HG03060 (cell line): ENCODE results near the gene TEAD1.

Experiments used
- ATAC-seq: cut with Tn5 transposase; IDR thresholded peaks from one replicate; pipeline ENCODE4 v1.9.1; 2021; ENCODE audit warnings: low read depth, moderate number of reproducible peaks; ENCODE audit not compliant: unreplicated experiment

Gene TEAD1

DNA sequence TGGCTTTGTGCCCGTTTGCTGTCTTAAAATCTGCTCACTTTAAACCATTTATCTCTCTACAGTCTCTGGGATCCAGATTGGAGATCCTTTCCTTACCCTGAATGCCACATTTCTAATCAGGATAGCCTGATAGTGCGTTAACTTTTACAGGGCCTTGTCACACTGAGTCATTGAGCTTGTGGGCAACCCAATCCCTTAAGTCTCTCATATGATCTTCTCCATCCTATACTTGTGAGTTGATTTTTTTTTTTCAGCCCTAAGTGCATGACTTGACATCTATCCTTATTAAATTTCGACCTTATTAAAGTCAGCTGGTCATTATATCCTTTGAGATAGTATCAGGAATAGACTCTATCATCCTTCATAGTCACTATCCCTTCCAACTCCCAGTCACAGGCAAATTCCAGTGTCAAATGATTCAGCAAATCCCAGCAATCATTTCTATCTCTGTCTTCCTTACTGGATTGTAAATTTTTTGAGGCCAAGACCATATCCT lies 57.7 kb downstream of the TEAD1 start:
- no peak for ATAC-seq

- ATAC-seq: no peak
Observed at GRCh38 chr11:12733091-12733490, 58.9 kb downstream of the TEAD1 start.

DNA sequence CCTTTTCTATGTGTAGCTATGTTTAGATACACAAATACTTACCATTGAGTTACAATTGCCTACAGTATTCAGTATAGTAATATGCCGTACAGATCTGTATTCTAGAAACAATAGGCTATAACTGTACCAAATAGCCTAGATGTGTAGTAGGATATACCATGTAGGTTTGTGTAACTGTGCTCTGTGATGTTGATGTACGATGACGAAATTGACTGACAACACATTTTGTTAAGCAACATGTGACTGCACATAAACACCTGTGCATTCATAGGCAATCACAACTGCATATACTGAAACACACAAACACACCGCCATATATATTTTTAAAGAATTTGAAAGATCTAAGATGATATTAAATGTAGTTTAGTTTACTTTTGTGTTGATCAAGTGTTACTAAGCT lies 60.4 kb downstream of the TEAD1 start:
- no peak for ATAC-seq

DNA sequence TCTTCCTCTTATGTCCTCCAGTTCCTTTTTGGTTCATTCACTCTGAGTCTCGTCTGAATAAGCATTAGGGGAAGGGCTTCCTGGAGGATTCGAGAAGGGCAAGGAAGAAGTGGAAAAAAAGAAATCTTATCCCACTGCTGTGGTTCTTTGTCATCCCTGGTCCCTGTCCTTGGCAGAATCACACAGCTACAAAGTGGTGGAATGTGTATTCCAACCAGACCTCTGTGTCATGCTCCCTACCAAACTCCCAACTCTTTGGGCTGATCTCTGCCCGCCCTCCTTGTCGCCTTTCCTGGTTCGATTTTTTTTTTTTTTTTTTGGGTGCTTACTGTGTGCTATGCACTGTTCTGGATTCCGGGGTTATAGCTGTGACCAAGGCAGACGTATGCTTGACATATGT lies 61.0 kb downstream of the TEAD1 start:
- no peak for ATAC-seq

GRCh38 chr11:12737024-12737423 lies 62.8 kb downstream of the TEAD1 start:
- ATAC-seq: no peak

DNA sequence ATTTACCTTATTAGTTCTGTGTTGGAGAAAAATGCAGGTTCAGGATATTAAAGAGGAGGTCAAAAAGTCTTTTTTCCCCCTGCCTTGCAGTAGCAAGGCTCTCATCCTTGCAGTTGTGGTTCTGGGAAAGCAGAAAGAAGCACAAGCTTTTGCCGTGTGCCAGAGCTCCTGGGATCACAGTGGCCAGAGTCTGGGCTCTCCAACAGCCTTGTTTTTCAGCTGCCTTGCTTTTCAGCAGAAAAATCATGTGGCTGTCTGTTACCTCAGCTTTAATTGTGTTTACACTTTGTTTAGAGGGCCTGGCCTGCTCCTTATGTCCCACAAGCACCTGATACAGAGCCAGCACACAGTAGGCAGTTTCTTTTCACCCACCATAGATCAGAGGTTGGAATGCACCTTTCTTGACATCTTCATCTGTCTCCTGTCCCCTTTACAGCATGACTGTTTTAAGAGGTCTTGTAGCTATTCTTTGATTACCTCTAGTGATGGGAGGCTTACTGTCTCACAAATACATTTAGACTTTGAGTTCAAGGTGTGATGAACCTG lies 67.5 kb downstream of the TEAD1 start:
- no peak for ATAC-seq

- no peak for ATAC-seq
Observed at GRCh38 chr11:12743834-12744449, 69.7 kb downstream of the TEAD1 start.

- no peak for ATAC-seq
Observed at GRCh38 chr11:12744826-12745502, 70.7 kb downstream of the TEAD1 start.

DNA sequence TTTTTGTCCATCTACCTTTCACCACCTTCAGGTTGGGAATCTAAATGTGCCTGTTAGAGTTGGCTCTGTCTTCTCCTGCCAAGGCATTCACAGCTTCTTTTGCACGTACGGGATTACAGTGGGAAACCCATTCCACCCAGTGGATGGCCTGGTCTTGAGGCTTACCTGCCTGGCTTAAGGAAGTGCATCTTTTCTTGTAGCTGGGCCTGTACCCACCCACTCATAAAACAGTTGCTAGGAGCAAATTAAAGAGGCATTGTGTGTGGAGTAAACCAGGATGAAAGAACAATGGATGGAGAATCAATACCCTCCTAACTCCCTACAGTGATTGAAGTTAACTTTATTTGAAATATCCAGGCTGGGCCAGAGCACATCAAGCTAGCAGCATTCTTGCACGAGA lies 71.6 kb downstream of the TEAD1 start:
- no peak for ATAC-seq

GRCh38 chr11:12746593-12747097 lies 72.4 kb downstream of the TEAD1 start:
- ATAC-seq: no peak

DNA sequence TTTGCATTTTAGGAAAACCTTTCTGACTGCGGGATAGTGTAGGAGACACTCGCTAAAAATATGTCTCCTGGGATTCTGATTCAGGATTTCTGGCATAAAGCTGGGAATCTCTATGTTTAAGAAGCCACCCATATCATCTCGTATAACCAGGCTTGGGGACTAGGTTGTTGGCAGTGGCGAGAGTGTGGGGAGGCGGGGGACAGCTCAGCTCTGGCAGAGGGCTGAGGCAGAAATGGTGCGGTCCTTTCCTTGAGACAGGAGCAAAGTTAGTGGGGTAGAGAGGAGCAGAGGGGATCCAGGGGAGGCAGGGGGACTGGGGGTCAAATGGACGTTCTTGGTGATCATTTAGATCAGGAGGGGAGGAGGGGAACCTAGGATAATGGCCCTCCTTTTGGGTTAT lies 74.3 kb downstream of the TEAD1 start:
- no peak for ATAC-seq

- ATAC-seq: no peak
Observed at GRCh38 chr11:12749442-12749841, 75.2 kb downstream of the TEAD1 start.

DNA sequence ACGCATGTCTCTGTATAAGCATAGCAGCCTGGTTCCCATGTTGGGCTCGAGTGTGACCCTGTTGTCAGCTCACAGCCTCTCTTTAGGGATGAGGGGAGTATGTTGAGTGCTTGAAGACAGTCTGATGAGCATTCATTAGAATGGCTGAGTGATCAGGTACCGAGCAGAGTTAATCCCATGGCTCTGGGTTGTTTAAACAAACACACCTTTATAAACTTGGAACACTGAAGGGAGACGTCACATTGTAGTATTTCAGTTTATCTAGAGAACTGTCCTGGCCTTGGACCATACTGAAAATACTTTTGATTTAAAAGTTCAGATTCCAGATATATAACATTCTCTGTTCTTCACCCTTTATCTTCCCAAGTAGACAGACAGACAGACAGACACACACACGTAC lies 76.0 kb downstream of the TEAD1 start:
- no peak for ATAC-seq

- ATAC-seq: no peak
Observed at GRCh38 chr11:12752868-12753524, 78.8 kb downstream of the TEAD1 start.

GRCh38 chr11:12754021-12754420 lies 79.8 kb downstream of the TEAD1 start:
- ATAC-seq: no peak

- no peak for ATAC-seq
Observed at GRCh38 chr11:12754582-12755234, 80.5 kb downstream of the TEAD1 start.

- no peak for ATAC-seq
Observed at GRCh38 chr11:12755510-12756453, 81.6 kb downstream of the TEAD1 start.

DNA sequence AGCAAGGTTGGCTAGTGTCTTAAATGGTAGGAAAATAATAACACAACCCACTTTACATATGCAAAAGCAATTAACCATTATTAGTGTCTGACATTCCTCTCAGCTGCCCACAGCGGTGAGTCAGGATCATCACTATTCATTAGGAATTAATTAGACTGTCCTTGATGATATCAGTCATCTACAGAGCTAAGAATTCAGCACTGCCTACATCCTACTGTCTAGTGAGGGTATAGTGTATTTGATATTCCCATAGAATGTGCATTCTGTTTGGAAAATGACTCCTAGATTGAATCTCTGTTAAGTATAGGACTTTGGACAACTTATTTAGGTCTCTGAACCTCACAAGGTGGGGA lies 82.2 kb downstream of the TEAD1 start:
- ATAC-seq: no peak

GRCh38 chr11:12756867-12757266 lies 82.6 kb downstream of the TEAD1 start:
- no peak for ATAC-seq

DNA sequence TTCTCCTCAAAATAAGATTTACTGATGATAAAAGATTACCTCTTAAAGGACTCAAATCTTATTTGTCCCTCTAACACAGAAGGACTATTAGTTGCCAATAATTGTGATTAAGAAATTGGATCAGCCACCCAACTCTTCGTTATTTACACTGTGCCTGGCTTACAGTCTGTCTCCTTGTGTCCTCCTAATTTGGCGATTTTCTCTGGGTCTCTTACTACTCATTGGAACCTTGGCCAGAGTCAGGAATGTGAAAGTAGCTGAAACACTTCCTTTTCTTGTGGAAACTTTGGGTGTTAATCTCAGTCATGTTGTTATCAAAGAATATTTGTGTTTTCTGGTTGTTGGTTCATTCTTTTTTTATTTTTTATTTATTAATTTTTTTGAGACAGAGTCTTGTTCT lies 83.2 kb downstream of the TEAD1 start:
- no peak for ATAC-seq
